CD14-positive monocyte (primary cell): Measurements from ENCODE around the gene CPED1. TPM values are rescaled to one million over a fixed set of nuclear protein-coding genes. Genes with fewer than 3 reads are reported as not detected.

Experiments
- DNase-seq, 3 donors: peaks; one replicate each; pipeline ENCODE4 v3.0.0-alpha.2; 2011 to 2022
- H2AFZ ChIP-seq: 2 replicates; pipeline ENCODE4 v1.6.0; 2012; ENCODE audit warnings: mild to moderate bottlenecking, low read depth, low read length, inconsistent platforms; ENCODE audit not compliant: insufficient read depth, poor library complexity, severe bottlenecking
- H3K27ac ChIP-seq, 2 donors: 1 replicate in 1 of 2; 2 replicates in 1 of 2; pipeline ENCODE4 v1.5.1; 2012 to 2013; ENCODE audit warnings: low read length in 2 of 2, control low read depth in 1 of 2, inconsistent platforms in 1 of 2, low read depth in 1 of 2, mild to moderate bottlenecking in 1 of 2
- H3K27me3 ChIP-seq, 2 donors: one replicate each; pipeline versions ENCODE4 v1.6.0 to v1.6.1; 2011 to 2013; ENCODE audit warnings: low read length in 2 of 2; ENCODE audit not compliant: control insufficient read depth in 2 of 2, insufficient read depth in 2 of 2
- H3K36me3 ChIP-seq, 2 donors: replicated peaks in 1 of 2; 1 replicate in 1 of 2; 2 replicates in 1 of 2; pipeline versions ENCODE4 v1.5.1 to v1.6.1; 2012 to 2013; ENCODE audit warnings: low read length in 2 of 2, control low read depth in 1 of 2, inconsistent platforms in 1 of 2, mild to moderate bottlenecking in 1 of 2; ENCODE audit not compliant: insufficient read depth in 2 of 2, control insufficient read depth in 1 of 2
- H3K4me1 ChIP-seq, 2 donors: 1 replicate in 1 of 2; 2 replicates in 1 of 2; pipeline versions ENCODE4 v1.5.1 to v1.6.1; 2012 to 2013; ENCODE audit warnings: low read length in 2 of 2, control low read depth in 1 of 2, inconsistent platforms in 1 of 2, mild to moderate bottlenecking in 1 of 2, moderate library complexity in 1 of 2; ENCODE audit not compliant: insufficient read depth in 2 of 2, control insufficient read depth in 1 of 2
- H3K4me2 ChIP-seq: replicated peaks from 2 replicates; pipeline ENCODE3; 2012; ENCODE audit warnings: low read length, moderate library complexity, mild to moderate bottlenecking; ENCODE audit not compliant: poor library complexity, severe bottlenecking; ENCODE audit errors: extremely low read depth
- H3K4me3 ChIP-seq, 3 experiments: fragments of 200-600 bp in 1 of 3; sonication (generic) in 1 of 3; replicated peaks in 1 of 3; 1 replicate in 2 of 3; 2 replicates in 1 of 3; pipeline ENCODE4 v1.5.1; 2011 to 2013; ENCODE audit warnings: low read length in 3 of 3, mild to moderate bottlenecking in 3 of 3, control low read depth in 2 of 3, low read depth in 2 of 3, inconsistent platforms in 1 of 3, moderate library complexity in 1 of 3
- H3K79me2 ChIP-seq: 2 replicates; pipeline ENCODE4 v1.6.0; 2012; ENCODE audit warnings: mild to moderate bottlenecking, control low read depth, inconsistent platforms, low read length, moderate library complexity; ENCODE audit not compliant: insufficient read depth
- H3K9ac ChIP-seq: 2 replicates; pipeline ENCODE4 v1.6.0; 2017; ENCODE audit warnings: low read length, mild to moderate bottlenecking; ENCODE audit not compliant: insufficient read depth, poor library complexity, severe bottlenecking
- H3K9me3 ChIP-seq, 2 donors: replicated peaks in 1 of 2; 1 replicate in 1 of 2; 2 replicates in 1 of 2; pipeline versions ENCODE4 v1.5.1 to v1.6.1; 2012 to 2013; ENCODE audit warnings: low read length in 2 of 2, control low read depth in 1 of 2; ENCODE audit not compliant: control insufficient read depth in 1 of 2, insufficient read depth in 1 of 2
- H4K20me1 ChIP-seq: 2 replicates; pipeline ENCODE4 v1.6.0; 2012; ENCODE audit warnings: mild to moderate bottlenecking, low read length, control low read depth, moderate library complexity; ENCODE audit not compliant: insufficient read depth
- H3K27ac Mint-ChIP-seq, 7 donors: one replicate each; pipeline ENCODE4 v1.8.0; 2020; ENCODE audit warnings: mild to moderate bottlenecking in 7 of 7, mixed read lengths in 7 of 7, moderate library complexity in 6 of 7, inconsistent platforms in 2 of 7
- H3K27me3 Mint-ChIP-seq, 3 donors: one replicate each; pipeline ENCODE4 v1.8.0; 2021 to 2022; ENCODE audit warnings: low read depth in 3 of 3, mild to moderate bottlenecking in 3 of 3, mixed read lengths in 3 of 3, moderate library complexity in 3 of 3, inconsistent platforms in 1 of 3
- H3K36me3 Mint-ChIP-seq, 2 donors: one replicate each; pipeline ENCODE4 v1.8.0; 2020; ENCODE audit warnings: mixed read lengths in 2 of 2, inconsistent platforms in 1 of 2, mild to moderate bottlenecking in 1 of 2
- H3K4me1 Mint-ChIP-seq: one replicate; pipeline ENCODE4 v1.8.0; 2020; ENCODE audit warnings: mild to moderate bottlenecking, mixed read lengths
- H3K4me3 Mint-ChIP-seq, 2 donors: one replicate each; pipeline ENCODE4 v1.8.0; 2020; ENCODE audit warnings: mild to moderate bottlenecking in 2 of 2, mixed read lengths in 2 of 2, moderate library complexity in 1 of 2
- H3K9me3 Mint-ChIP-seq, 7 donors: one replicate each; pipeline ENCODE4 v1.8.0; 2020 to 2022; ENCODE audit warnings: mixed read lengths in 7 of 7, mild to moderate bottlenecking in 6 of 7, moderate library complexity in 6 of 7, inconsistent platforms in 2 of 7
- WGBS: methylation state at CpG from one replicate; pipeline ENCODE4 v1.1.5; 2013; ENCODE audit warnings: missing lambda C conversion rate; ENCODE audit not compliant: insufficient coverage; 5-methylcytosine and 5-hydroxymethylcytosine counted together
- intact Hi-C, 2 donors: fragments of 100-400 bp; cut with micrococcal nuclease; formaldehyde crosslinking; loops; one replicate each; pipeline versions ENCODE4 v1.15.0 to v1.15.1; 2023
- polyA plus RNA-seq, 3 donors: library from polyadenylated mRNA; depleted of rRNA in 1 of 3; unstranded in 2 of 3; stranded (reverse) in 1 of 3; fragments of 300-500 nt in 2 of 3; fragments of >200 nt in 1 of 3; fragmentation: Illumina TruSeq in 2 of 3; gene quantifications; 1 replicate in 2 of 3; 2 replicates in 1 of 3; pipeline ENCODE4 v1.2.3, GENCODE V29; 2012 to 2021
- TF ChIP-seq, protein P1 (sequence below): fragments of 200-600 bp; IDR thresholded peaks from one replicate; pipeline ENCODE4 v1.8.0; 2022; ENCODE audit warnings: antibody characterized with exemption, mild to moderate bottlenecking

CPED1 gene
- polyA plus RNA-seq, 3 donors = 9.8 to 30.0 (median 20.4) TPM

DNA sequence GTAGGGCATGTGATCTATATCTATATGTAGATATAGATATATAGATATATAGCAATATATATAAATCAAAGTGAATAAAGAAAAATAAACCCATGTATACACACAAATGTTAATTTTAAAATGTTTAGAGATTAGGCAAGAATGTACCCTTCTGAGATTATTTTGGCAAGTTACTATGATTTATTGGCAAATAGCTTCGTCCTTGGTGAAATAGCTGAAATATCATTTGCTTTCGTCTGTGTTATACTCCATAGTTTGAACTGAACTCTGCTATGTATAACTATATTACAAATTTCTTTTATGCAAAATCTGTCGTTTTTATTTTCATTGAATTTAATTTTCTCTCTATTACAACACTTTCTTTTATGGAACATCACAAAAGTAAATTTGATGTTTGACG is 57.5 kb downstream of the CPED1 start:
- DNase-seq = no peak
- no CpG with 5 or more reads among the region's 4 CpGs for WGBS
- no peak overlapping the region for H2AFZ ChIP-seq
- no peaks in the 10 kb centered on the region for H3K27me3 ChIP-seq
- H3K4me2 ChIP-seq = no peak overlapping the region
- no peak overlapping the region for H3K27ac Mint-ChIP-seq
- H3K36me3 Mint-ChIP-seq = peaks cover 5 to 16% of the 10 kb centered on the region in 2 donors
- H3K79me2 ChIP-seq = no peaks in the 10 kb centered on the region
- H3K27me3 Mint-ChIP-seq = no peaks in the 10 kb centered on the region
- H3K4me1 Mint-ChIP-seq = peaks cover 13% of the 10 kb centered on the region
- H3K9ac ChIP-seq = no peak overlapping the region
- H3K4me1 ChIP-seq = peaks cover 2 to 11% of the 10 kb centered on the region in 2 donors
- no peak overlapping the region for H3K4me3 ChIP-seq
- no peak overlapping the region for H3K4me3 Mint-ChIP-seq
- TF ChIP-seq, protein P1, sequence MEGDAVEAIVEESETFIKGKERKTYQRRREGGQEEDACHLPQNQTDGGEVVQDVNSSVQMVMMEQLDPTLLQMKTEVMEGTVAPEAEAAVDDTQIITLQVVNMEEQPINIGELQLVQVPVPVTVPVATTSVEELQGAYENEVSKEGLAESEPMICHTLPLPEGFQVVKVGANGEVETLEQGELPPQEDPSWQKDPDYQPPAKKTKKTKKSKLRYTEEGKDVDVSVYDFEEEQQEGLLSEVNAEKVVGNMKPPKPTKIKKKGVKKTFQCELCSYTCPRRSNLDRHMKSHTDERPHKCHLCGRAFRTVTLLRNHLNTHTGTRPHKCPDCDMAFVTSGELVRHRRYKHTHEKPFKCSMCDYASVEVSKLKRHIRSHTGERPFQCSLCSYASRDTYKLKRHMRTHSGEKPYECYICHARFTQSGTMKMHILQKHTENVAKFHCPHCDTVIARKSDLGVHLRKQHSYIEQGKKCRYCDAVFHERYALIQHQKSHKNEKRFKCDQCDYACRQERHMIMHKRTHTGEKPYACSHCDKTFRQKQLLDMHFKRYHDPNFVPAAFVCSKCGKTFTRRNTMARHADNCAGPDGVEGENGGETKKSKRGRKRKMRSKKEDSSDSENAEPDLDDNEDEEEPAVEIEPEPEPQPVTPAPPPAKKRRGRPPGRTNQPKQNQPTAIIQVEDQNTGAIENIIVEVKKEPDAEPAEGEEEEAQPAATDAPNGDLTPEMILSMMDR = no peak
- no peaks in the 10 kb centered on the region for H3K36me3 ChIP-seq
- no peaks in the 10 kb centered on the region for H3K9me3 ChIP-seq
- intact Hi-C loops = no loop called here
- H3K9me3 Mint-ChIP-seq = peaks cover 0 to 10% (median 4%) of the 10 kb centered on the region in 7 donors
- no peak overlapping the region for H3K27ac ChIP-seq
- no peaks in the 10 kb centered on the region for H4K20me1 ChIP-seq

DNA sequence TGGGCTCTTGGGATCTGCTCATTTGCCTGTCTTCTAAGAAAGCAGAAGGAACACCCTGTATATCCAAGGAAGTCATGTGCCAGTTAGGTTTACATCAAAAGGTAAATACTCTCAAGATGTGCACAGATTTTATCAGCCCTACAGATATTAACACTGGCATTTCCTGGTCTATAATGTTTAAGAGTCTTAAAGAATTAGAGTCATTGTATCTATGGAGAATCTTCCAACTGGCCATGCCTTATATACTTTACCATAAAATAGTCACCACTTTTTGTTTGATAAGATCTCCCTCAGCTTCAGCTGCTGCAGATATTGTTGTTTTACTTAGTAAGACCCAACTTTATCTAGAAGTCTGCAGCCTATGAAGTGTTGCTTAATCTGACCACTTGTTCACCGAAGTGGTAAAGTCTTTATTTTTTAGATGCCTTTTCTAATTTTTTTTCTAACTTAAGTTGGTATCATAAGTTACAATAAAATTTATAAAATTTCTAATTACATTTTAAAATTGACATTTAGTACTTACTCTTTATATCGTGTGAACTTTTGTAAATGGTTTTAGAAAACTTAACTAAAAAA is 58.5 kb downstream of the CPED1 start:
- H3K27ac ChIP-seq = no peak overlapping the region
- Mint-ChIP-seq H3K4me1 (peaks cover 10% of the 10 kb centered on the region), H3K36me3 (peaks cover 5 to 16% of the 10 kb centered on the region in 2 donors), H3K9me3 (peaks cover 0 to 10% (median 4%) of the 10 kb centered on the region in 7 donors), H3K27ac (no peak overlapping the region), H3K27me3 (no peaks in the 10 kb centered on the region), H3K4me3 (no peak overlapping the region)
- H3K27me3 ChIP-seq = no peaks in the 10 kb centered on the region
- no peak overlapping the region for H3K4me3 ChIP-seq
- TF ChIP-seq, protein P1 = no peak
- no peaks in the 10 kb centered on the region for H3K79me2 ChIP-seq
- WGBS = no CpG with 5 or more reads among the region's 2 CpGs
- H3K9ac ChIP-seq = no peak overlapping the region
- no peaks in the 10 kb centered on the region for H4K20me1 ChIP-seq
- no peaks in the 10 kb centered on the region for H3K9me3 ChIP-seq
- intact Hi-C loops = no loop called here
- H3K36me3 ChIP-seq = no peaks in the 10 kb centered on the region
- H3K4me2 ChIP-seq = no peak overlapping the region
- H2AFZ ChIP-seq = no peak overlapping the region
- peaks cover 2 to 11% of the 10 kb centered on the region in 2 donors for H3K4me1 ChIP-seq
- no peak for DNase-seq
